ENCODE results near the gene IQCH.

Gene IQCH

DNA sequence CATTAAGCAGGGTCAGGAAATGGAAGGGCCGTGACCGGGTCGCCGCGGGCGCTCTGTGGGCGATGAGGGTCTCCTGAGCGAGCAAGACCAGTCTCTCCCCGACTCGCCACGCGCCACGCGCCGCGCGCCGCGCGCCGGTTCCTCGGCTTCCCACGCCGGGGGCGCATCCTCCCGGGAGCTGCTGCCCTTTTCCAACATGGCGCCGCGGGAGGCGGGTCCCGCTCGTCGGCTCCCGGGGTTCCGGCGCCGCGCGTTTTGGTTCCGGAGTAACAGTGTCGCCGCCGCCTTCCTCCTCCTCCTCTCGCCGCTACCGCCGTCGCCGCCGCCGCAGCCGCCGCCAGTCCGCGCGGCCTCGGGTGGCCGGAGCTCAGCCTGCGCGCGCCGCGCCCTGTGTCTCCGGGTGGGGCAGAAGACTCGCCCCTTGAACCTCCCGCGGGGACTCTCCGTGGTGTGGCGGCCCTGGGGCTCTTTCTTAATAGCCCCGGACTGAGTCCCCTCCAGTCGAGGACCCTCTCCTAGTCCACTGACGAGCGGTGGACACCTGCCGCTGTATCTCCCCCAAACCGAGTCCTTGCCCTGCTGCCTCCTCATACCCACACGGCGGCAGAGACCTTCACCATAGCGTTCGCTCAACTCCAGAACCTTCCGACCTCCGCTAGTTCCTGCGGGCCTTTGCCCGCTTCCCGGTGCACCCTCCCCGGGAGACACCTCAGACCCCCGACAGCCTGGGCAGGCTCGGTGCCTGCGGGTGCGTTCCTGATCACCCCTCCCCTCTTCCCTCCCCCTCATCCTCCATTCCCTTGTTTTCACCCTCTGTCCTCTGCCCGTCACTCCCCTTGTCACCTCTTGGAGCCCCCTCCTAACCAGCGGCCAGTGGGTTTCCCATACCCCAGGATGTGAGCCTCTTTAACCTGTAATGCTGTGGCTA, 288.1 kb downstream of the IQCH start, which contains the start of gene MAP2K5:
MAP2K5 (plus strand) TSS at position 284 of the 928 bp plus-strand sequence; CDS start at position 917, 633 bp downstream.
- peak; percentile 80 for DNase-seq

DNA sequence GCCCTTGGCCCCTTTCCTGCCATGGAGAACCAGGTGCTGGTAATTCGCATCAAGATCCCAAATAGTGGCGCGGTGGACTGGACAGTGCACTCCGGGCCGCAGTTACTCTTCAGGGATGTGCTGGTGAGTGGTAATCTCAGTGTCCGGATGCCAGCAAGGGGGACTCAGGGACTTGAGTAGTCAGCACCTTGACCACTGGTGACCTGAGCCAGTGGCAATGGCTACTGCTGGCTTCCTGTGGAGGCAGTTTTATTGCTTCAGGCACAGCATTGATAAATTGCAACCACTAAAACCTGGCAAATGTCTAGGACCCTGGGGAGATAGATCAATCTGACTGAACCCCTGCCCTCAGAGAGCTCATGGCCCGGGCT, 288.7 kb downstream of the IQCH start:
- DNase-seq, result no peak

DNA sequence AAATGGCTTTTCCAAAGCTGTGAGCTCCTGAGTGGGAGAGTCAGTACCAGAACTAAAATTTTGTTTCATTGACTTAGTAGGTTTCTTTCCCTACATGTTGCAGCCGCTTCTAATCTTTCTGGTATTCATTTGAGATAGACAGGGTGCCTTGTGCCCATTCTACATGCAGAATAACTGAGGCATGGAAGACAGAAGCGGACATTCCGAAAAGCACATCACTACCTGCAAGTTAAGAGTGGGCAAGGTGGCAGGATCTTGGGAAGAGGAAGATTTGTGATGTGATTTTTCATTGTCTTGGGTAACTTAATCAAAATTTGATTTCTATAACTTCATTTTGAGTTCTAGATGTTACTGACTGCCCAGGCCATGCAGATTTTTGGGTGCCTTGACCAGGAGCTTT, 289.9 kb downstream of the IQCH start:
- no peak for DNase-seq

DNA sequence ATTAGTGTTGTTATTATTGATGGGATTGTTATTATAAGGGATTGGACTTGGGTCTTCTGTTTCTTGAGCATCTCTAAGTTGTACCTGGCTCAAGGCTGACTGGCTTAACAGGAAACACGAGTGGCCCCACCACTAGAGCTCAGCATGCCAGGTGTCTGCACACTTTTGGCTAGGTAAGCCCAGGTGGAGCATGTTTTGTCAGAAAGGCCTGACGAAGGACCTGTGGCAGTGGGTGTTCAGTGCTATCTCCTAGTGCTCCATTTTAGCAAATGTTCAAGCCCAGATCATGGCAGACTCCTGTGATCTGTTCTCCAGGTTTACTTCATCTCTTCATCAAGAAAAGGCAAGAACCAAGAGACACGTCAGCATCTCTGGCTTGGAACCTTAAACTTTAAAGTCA, 291.3 kb downstream of the IQCH start:
- no peak for DNase-seq

DNA sequence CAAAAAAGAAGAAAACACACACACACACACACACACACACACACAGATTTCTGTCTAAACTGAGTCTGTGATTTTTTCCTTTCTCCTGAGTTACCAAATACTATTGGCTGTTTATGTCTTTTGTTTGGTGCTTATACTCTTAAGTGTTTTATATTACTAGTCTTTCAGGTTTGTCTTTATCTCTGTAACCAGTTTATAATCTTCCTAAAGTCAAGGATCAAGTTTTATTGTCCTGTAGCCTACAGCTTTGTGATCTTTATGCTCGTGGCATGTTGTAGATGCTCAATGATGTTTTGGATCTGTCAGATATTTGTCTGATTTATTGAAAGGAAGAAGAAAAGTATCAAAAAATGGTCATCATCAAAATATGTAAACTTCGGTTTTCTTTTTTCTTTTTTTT, 292.5 kb downstream of the IQCH start:
- DNase-seq, result no peak

DNA sequence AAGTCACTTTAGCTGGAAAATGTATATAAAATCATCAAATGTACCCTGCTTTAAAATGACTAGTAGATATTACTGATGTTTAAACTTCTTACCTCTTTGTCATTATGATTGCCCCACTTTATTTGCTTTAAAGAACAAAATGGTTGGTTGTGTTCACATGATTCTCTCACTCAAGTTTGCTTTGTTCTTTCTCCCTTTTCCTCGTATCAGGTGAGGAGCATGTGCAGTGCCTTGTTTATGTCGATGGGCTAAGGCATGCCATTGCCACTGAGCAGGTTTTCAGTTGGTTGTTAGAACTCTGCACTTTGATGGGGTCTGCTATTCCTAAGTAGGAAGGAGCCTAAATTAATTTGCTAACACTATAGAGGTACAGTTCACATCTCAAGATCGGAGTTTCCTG, 293.2 kb downstream of the IQCH start:
- DNase-seq, result no peak

DNA sequence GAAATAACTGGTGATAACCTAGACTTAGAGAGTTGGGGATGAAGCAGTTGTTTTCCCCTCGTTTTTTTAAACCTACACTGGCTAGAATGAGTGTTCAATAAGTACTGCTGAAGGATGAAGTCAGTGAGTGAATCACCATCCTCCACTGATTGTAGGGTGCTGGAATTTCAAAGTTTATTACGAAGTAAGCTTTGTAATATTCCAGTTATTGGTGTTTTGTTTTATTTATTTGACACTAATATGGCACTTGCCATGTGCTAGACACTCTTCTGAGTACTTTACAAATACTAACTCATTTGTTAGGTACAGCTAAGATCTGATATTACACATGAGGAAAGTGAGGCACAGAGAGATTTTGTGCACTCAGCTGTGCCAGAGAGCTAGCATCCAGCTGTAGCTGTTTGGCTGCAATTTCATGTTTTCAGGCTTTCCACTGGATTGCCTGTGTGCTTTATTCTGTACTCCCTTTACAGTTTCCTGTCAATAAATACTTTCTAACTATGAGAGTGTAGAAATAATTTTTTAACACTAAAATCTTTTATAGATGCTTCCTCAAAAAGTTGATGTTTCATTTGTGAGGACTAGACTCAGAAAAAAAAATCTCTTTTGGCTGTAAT, 293.8 kb downstream of the IQCH start:
- DNase-seq, result no peak

DNA sequence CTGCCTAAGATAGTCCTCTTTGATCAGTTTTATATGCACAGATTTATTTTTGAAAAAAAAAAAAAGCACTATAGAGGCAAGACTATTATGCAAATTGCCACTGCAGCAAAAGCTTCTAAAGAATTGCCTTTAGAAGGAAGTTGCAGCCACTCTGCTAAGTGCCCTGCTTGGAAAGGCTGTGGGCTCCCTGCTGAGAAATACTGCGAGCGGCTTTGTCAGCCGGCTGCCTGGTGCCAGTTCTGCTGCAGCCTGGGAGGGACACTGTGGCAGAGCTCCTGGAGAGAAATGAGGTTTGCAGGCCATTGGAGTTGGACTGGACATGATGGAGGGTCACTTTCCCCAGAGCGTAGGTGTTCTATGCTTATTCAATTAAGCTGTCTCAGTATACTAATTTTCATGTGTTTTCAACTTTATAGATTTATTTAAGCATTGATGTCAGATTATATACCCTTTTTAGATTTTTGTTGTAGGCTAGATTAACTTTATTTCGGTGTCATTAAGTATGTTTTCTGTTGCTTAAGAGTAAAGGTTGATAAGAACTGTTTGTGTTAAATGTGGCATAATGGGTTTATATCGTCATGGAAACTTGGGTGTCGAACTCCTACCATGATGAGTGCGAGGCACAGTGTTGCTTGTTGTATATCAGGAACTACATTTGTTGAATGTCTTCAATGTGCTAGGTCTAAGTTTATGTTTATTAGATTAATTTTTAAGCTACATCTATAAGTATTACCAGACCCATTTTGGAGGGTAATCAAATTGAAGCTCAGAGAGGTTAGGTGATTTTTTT, 294.5 kb downstream of the IQCH start:
- DNase-seq, result no peak

DNA sequence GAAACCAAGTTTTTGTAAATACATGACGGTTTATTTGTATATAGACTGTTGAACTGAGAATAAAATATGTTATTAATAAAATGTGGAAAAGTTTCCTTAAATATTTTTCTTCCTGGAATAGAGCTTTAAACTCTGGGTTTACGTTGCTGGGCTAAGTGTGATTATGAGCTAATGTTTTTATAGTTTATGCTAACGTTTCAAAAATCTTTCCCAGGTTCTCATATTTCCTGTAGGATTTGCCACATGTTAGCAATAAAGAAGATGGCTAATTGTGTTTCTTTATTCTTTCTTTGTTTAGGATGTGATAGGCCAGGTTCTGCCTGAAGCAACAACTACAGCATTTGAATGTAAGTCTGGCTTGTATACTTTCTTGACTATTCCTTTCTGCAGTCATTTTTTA, 295.1 kb downstream of the IQCH start:
- DNase-seq, result no peak

DNA sequence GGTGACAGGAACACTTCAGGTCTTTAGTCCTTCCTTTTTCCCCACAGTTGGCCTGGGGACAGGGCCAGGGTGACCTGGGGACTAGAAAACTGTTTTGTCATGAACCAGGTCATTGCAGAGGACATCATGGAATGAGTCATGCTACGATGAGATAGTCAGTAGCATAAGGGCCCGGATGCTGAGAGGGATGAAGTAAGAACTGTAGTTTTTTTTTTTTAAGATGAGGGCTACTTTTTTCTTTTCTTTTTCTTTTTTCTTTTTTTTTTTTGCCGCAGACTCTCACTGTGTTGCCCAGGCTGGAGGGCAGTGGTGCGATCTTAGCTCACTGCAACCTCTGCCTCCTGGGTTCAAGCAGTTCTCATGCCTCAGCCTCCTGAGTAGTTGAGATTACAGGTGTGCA, 295.9 kb downstream of the IQCH start:
- no peak for DNase-seq

DNA sequence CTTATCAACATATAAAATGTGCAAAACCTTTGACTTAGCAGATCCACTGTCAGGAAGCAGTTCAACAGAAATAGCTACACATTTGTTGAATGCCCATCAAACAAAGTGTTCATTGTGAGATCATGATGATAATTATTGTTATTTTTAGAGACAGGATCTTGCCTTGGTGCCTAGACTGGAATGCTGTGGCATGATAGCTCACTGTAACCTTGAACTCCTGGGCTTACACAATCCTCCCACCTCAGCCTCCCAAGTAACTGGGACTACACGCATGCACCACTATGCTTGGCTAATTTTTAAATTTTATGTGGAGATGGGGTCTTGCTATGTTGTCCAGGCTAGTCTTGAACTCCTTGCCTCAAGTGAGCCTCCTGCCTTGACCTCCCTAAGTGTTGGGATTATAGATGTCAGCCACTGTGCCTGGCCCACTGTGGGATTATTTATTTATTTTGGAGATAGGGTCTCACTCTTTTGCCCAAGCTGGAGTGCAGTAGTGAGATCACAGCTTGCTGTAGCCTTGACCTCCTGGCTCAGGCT, 296.7 kb downstream of the IQCH start:
- DNase-seq, result no peak

Data from effector CD4-positive, alpha-beta T cell (primary cell).